Activated CD8-positive, alpha-beta memory T cell treated with anti-CD3 and anti-CD28 coated beads for 24 hours (primary cell): Measurements from ENCODE around the gene PLAU.
"Not testable (repeated sequence)": the region's sequence is repeated elsewhere in the genome, so short reads cannot be mapped to it uniquely, and the experiment has no call there.

Source experiments
- DNase-seq: peaks from one replicate; pipeline ENCODE4 v3.0.0-alpha.2; 2020

Gene PLAU

DNA sequence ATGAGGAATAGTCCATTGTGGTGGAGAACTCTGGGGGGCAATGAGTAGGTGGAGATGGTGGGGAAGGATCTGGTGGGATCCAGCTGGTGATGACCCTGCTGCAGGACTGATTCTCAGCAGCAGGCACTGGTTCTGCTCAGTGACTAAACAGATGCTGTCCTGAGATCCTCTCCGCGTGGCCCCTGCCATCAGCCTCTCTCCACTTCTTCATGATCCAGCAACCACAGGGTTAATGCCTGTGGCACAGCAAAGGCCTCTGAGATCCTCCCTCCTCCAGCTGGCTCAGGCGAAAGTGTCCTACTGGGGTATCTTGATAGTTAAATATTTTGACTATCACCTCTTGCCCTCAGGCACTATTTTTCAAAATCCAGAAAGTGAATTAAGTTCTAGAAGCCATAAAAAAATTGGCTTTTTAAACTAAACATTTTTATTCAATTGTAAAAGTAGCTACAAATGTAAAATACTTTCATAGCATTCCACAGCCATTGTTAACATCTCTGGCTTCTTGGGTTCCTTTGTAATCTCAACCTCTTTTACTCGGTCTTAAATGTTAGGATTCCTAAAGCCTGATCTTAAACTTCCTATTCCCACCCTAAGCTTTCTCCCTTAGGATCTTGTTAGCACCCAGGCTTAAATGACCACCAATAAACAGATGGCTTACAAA is 13.1 kb downstream of the PLAU start:
- no peak for DNase-seq

GRCh38 chr10:73924935-73925334 is 14.0 kb downstream of the PLAU start:
- DNase-seq, result no peak

- no peak for DNase-seq
Measured at GRCh38 chr10:73925539-73925938, 14.6 kb downstream of the PLAU start.

DNA sequence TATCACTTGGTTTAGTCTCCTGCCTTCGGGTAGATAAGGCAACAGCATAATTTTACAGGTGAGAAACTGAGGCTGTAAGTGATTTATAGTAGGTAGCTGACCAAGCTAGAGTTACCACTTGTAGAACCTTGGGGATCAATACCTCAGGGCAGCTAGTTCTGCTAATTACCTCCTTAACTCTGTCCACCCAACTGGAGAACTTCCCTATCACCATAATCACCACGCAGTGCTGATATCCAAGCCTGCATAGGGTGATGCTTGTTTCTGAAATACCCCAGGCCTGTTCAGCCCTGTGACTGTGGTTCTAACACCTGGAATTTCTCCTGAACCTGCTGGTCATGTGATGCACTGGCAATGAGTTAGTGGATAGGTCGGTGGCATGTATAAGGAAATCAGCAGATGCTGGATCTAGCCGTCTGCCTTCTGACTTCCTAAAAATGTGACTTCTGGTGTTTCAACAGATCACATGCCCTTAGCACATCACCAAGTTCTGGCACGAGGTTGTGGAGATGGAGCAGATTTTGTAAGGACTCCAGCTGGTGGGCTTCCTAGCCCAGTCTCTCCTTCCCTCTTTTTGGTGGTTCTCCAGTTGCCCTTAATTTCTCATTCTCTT is 15.3 kb downstream of the PLAU start:
- DNase-seq, result no peak

- not testable (repeated sequence) for DNase-seq
Measured at GRCh38 chr10:73930630-73931327, 19.8 kb downstream of the PLAU start.

- DNase-seq, result peak; percentile 77
Measured at GRCh38 chr10:73931767-73932619, 21.1 kb downstream of the PLAU start.

DNA sequence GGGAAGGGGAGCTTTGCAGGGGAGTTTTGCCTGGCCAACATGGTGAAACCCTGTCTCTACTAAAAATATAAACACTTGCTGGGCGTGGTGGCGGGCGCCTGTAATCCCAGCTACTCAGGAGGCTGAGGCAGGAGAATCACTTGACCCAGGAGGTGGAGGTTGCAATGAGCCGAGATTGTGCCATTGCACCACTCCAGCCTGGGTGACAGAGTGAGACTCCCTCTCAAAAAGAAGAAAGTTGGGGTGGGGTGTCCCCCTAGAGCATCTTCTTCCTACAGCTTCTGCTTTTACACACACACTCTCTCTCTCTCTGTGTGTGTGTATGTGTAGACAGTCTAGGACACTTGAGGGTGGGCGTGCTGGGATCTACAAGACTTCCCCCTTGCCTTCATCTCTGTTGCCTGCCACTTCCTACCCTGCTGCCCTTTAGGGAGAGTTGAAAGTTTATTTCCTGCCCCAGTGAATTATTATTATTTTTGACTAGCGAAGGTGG is 21.7 kb downstream of the PLAU start:
- no peak for DNase-seq

DNA sequence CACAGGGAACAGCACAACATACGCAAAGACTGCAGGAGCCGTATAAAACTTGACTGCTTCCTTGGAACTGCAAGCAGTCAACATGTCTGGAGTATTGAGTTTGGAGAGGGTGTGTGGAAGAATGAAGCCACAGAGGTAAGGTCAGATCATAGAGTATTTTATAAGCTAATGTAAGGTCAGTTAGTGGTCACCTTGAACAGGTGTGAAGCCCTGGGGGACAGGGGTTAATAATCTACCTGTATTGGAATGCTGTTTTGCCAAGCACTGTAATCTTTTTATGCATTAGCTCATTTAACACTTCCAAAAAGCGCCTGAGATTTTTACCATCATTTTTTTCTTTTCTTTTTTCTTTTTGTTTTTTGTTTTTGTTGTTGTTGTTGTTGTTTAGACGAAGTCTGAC is 23.1 kb downstream of the PLAU start:
- DNase-seq, result no peak

- no peak for DNase-seq
Measured at GRCh38 chr10:73935895-73936294, 25.0 kb downstream of the PLAU start.

DNA sequence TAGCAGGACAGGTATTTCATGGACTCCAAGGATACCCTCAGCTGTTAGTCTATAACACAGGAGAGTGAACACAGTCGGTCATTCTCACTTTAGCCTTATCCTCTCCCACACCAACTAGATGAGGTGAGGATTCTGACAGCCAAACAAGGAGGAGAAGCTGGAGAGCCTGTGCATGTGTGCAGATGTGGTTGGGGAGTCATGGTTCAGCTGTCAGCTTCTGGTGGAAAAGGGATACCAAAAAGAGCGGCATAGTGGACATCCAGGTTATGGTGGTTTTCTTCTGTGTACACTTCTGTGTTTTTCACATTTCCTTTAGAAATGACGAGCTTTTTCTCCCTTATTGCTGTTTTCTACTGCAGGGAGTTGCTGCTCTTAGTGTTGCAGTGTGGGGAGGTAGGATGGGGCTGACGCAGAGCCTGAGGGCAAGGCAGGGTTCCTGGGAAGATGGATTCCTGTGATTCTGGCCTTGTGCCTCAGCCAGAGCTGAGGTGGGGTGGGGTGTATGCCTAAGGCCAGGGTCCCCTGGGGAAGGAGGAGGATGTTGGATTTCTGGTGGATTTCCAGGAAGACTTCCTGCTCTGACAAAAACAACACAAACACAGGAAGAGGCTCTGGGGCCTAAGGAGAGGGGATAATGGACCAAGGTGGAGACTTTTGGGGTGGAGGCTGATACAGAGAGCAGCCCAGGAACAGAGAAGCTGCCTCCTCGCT is 26.6 kb downstream of the PLAU start:
- DNase-seq, result no peak

DNA sequence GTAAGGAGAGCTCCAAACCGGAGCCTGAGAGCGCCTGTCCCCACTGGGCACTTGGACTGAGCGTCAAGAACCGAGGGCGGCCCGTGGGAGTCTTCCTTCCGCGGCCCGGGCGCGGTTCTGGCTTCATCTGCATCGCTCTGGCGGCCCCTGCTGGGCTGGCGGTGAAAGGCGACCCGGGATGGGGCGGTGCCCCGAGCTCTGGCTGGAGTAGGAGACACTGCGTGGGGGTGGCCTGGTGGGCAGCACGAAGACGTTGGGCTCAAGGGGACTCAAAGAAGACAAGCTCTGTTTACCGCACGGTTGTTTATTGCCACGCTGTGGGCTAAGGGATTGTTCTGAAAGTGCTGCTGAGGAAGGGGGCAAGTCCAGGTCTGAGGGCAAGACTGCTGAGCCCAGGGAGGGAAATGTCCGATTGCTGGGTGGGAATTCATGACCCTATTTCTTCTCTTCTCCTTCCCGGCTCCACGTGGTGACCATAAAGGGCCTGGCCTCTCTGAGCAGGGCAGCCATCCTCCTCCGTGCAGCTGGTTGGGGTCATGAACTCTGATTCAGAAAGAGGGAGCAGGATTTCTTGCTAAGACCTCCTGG is 29.8 kb downstream of the PLAU start:
- peak; percentile 95 for DNase-seq

DNA sequence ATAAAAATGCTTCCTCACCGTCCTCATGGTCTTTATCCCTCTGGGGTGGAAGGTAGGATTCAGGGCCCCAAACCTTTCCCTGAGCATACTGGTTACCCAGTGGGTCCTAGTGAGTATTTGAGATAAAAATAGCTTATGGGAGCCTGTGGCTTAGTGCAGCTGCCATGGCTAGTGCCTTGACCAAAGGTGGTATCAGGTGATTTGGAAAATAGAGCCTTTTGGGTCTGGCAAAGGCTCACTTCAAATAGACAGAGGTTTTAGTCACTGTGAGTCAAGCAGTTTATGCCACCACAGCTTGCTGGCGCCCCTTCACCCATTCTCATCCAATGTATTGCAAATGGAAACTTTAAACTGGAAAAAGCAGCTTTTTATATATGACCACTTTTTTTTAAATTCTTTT is 30.4 kb downstream of the PLAU start:
- DNase-seq, result no peak

DNA sequence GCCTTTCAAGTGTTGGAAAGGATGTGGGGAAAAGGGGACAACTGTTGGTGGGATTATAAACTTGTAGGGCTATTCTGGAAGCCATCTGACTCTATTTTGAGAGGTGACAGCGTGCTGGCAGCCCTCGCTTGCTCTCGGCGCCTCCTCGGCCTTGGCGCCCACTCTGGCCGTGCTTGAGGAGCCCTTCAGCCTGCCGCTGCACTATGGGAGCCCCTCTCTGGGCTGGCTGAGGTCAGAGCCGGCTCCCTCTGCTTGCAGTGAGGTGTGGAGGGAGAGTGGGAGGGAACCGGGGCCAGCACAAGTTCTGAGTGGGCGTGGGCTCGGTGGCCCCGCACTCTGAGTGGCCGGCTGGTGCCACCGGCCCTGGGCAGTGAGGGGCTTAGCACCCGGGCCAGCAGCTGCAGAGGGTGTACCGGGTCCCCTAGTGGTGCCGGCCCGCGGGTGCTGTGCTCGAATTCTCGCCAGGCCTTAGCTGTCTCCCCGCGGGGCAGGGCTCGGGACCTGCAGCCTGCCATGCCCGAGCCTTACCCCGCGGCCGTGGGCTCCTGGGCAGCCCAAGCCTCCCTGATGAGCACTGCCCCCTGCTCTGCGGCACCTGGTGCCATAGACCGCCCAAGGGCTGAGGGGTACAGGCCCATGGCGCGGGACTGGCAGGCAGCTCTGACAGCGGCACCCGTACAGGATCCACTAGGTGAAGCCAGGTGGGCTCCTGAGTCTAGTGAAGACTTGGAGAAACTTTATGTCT is 33.6 kb downstream of the PLAU start:
- no peak for DNase-seq

- no peak for DNase-seq
Measured at GRCh38 chr10:73946253-73947145, 35.6 kb downstream of the PLAU start.

DNA sequence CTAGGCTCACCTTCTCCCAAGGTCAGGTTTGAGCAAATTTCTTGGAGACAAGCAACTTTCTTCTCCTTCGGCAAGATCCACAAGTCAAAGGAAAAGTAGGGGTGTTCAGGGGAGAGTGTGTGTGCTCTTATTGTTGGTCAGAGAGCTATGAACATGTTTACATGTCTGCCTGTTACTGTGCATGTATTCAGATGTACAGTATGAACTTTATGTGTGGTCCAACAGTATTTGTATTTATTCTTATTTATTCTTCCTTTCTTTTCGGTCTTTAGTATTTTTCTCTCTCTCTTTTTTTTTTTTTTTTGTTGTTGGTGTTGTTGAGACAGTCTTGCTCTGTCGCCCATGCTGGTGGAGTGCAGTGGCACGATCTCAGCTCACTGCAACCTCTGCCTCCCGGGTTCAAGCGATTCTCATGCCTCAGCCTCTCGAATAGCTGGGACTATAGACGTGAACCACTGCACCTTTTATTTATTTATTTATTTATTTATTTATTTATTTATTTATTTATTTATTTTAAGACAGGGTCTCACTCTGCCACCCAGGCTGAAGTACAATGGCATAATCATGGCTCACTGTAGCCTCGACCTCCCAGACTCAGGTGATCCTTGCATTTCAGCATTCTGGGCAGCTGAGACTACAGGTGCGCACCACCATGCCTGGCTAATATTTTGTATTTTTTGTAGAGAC is 38.2 kb downstream of the PLAU start:
- DNase-seq, result no peak

- DNase-seq, result no peak
Measured at GRCh38 chr10:73950155-73950948, 39.4 kb downstream of the PLAU start.

GRCh38 chr10:73953665-73954064 is 42.7 kb downstream of the PLAU start:
- DNase-seq, result no peak

DNA sequence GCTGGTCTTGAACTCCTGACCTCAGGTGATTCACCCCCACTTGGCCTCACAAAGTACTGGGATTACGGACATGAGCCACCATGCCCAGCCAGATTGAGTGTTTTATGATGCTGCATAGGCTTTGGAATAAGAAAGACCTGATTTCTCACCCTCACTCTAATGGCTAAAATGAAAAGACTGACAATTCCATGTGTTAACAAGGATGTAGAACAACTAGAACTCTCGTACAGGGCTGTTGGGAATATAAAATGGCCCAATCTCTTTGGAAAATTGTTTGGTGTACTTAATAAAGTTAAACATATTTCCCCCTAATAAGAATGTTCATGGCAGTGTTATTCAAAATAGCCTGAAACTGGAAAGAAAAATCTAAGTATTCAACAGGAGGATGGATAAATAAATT is 43.8 kb downstream of the PLAU start:
- DNase-seq, result no peak

DNA sequence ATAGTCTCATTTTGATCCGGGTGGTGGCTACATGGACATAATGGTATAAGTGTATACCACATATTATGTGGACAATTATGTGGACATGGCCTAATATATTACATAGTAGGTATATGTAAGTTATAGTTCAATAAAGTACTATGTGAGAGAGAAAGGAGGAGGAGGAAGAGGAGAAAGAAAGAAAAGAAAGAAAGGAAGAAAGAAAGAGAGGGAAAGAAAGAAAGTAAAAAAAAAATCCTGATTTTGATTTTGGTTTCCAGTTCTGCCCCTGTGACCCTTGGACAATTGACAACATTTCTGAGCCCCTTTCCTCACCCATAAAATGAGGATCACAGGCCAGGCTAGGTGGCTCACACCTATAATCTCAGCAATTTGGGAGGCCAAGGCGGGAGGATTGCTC is 44.8 kb downstream of the PLAU start:
- no peak for DNase-seq
